Right lobe of liver (tissue), 4 donors: ENCODE results near the gene INAFM2.

ENCODE experiments used
- POLR2A ChIP-seq: fragments of 450-650 bp; IDR thresholded peaks from one replicate; pipeline ENCODE4 v1.6.1; 2017; ENCODE audit warnings: antibody characterized with exemption, mild to moderate bottlenecking
- TF ChIP-seq, protein P1 (sequence below), 4 donors: fragments of 200-600 bp in 3 of 4; fragments of 450-650 bp in 1 of 4; IDR thresholded peaks; one replicate each; pipeline versions ENCODE4 v1.5.1 to v1.8.0; 2016 to 2022; ENCODE audit warnings: antibody characterized with exemption in 4 of 4, mild to moderate bottlenecking in 2 of 4
- donor health status: DM: no; HTN: no; CAD: no.
- donor health status: DM: no; HTN: no; CAD: no.
- donor health status: DM: no; HTN: yes; CAD: no.

DNA sequence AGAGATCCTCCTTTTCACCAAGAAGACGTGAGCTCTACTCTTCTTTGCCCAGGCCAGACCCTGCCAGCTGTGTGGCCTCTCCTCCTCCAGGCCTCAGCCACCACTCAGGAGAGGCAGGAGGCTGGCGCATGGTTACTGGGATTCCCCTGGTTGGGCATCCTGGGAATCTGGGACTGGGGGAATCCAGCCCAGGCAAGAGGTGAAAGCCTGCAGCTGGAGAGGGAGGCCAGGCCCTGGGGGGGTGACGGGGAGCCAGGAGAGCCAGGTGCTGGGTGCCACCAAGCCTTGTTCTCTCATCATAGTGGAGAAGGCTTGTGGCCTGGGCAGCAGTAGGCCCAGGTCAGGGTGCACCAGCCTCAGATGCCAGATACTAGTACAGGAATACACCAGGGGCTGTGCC lies 11.0 kb downstream of the INAFM2 start:
- TF ChIP-seq, protein P1, sequence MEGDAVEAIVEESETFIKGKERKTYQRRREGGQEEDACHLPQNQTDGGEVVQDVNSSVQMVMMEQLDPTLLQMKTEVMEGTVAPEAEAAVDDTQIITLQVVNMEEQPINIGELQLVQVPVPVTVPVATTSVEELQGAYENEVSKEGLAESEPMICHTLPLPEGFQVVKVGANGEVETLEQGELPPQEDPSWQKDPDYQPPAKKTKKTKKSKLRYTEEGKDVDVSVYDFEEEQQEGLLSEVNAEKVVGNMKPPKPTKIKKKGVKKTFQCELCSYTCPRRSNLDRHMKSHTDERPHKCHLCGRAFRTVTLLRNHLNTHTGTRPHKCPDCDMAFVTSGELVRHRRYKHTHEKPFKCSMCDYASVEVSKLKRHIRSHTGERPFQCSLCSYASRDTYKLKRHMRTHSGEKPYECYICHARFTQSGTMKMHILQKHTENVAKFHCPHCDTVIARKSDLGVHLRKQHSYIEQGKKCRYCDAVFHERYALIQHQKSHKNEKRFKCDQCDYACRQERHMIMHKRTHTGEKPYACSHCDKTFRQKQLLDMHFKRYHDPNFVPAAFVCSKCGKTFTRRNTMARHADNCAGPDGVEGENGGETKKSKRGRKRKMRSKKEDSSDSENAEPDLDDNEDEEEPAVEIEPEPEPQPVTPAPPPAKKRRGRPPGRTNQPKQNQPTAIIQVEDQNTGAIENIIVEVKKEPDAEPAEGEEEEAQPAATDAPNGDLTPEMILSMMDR (IDR thresholded peaks at IDR 0.05): no peak
- no peak for TF ChIP-seq POLR2A
